HG02973 (cell line): ENCODE measurements around the gene PHETA1.
"Not testable (repeated sequence)": the region's sequence is repeated elsewhere in the genome, so short reads cannot be mapped to it uniquely, and the experiment has no call there.

ENCODE experiments used
- ATAC-seq: cut with Tn5 transposase; IDR thresholded peaks from one replicate; pipeline ENCODE4 v1.9.1; 2021; ENCODE audit warnings: moderate library complexity; ENCODE audit not compliant: unreplicated experiment

PHETA1 gene

DNA sequence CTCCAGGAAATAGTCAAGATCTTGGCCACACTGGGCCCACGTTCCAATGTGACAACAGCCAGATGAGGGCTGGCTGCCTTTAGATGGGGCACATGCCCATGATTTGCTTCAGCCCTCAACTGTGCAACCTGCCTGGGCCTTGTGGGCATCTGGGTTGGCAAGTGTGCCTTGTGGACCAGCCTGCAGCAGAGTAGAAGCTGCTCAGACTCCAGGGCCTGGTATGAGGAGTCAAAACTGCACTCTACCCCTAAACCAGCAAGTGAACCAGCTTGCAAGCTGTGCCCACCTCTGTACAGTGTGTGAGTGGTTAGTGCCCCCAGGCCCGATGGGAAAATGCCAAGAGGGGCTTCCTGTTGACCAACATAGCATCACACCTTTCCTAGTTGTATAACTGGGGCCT lies 17.9 kb downstream of the PHETA1 start:
- ATAC-seq, result no peak

DNA sequence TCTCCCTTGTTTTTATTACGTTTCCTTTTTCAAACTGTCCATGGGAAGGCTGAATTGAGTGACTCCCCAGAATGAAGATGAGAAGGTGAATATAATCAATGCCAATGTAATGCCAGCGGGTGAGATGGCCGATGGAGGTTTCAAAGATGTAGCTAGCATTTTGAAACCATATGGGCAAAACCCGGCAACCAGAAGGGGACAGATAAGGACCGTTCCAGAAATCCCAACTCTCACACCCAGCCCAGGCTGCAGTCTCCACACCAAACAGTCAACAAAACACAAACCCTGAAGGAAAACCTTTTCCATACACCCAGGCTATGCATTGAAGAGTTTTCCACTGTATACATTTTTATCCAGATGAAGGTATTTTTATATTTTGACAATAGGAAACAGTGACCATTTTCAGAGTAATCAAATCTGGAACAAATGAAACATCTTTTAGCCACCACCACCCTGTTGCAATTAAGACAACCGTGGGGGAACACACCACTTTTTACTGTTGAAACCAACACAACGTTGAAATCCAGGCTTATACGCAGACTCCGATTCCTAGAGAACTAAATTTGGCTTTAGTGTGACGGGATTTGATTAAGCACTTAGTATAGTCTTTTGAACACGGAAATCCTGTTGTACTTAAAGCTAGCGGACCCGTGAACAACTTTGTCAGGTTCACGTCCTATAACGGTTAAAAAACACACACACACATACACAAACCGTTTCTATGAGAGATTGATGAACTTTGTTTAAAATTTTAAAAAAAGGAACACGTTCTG lies 19.0 kb downstream of the PHETA1 start:
- ATAC-seq, result no peak

DNA sequence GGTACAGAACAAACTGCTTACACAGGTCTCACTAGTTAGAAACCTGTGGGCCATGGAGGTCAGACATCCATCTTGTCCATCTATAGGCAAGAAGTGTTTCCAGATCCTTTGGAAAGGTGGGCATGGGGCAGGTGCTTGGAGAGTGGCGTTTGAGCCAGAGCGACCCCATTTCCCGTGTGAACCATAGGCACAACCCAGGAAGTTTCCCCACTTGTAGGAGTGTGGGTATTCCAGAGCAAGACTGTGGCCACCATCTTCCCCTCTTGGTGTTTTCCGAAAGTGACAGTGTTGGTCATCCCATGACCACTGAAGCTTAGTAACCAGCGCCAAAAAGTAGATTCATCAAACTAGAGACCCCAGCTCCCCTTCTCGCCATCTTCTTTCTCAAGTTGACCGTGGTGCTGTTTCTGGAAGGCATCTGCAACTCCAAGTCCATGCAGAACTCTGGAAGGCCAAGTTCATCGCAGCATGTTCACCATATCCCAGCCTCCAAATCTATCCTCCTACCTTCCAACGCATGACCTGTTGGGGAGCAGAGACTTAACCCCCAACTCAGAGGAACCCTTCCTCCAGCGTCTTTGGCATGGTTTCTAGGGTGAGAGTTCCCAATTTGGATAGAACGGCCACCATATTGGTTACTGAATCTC lies 19.7 kb downstream of the PHETA1 start:
- ATAC-seq, result no peak

DNA sequence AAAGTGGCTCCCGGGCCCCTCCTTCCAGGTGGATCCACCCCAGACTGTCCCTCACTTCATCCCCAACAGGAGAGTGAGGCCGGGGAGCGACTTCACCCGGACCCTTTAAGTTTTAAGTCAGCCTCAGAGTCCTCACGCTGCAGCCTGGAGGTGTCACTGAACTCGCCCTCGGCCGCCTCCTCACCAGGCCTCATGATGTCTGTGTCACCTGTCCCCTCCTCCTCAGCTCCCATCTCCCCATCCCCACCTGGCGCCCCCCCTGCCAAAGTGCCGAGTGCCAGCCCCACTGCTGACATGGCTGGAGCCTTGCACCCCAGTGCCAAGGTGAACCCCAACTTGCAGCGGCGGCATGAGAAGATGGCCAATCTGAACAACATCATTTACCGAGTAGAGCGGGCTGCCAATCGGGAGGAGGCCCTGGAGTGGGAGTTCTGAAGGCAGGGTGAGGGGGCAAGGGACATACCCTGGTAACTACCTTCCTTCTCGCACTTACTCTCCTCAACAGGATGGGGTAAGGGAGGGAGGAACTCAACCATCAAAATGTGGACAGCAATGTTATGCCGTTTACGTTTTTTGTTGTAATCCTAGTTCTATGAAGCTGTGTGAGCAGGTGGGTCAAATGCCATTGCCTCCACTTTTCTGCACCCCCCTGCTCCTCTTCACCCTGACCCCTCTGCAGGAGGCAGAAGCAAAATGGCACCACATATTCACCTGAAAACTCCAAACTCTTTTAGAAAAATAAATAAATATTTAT lies 20.8 kb downstream of the PHETA1 start:
- no peak for ATAC-seq

DNA sequence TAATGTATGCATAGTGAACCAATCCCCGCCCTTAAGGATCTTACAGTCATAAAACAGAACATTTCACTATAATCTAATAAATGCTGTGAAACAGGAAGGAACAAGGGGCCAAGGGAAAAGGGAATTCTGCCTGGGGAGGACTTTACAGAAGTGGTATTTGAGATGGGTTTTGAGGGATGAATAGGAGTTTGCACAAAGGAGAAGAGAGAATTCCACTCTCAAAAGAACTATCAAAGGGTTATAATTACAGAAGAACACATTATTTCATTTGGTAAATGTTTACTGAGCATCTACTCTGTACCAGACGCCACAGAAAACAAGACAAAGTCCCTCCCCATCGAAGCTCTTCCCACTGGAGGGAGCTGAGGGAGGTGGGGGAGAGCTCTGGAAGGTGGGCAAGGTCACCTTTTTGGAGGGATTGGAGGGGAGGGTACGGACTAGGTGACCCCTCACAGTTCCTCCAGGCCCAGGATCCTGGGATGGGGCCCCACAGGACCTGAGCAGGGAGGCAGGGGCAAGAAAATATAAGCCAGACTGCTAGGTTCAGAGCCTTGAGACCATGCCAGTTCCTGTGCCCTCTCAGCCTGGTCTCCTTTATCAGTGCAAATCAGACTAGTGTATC lies 24.5 kb downstream of the PHETA1 start:
- no peak for ATAC-seq

DNA sequence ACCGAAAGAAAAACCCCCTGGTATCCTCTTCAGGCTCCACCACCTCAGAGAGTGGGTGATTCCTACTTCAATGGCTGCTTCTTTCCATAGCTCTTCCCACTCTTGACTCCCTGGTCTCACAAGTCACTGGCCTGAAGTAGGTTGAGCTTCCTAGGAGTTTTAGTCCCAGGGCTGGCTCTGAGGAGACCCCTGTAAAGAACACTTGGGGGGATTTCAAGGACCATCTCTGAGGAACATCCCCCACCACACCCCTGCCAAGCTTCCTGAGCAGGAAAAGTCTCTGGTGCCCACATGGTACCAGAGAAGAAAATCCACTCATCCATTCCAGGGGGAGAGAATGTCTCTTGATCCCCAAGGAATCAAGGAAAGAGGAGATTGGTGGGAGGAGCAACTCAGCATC lies 25.7 kb downstream of the PHETA1 start:
- ATAC-seq, result no peak

DNA sequence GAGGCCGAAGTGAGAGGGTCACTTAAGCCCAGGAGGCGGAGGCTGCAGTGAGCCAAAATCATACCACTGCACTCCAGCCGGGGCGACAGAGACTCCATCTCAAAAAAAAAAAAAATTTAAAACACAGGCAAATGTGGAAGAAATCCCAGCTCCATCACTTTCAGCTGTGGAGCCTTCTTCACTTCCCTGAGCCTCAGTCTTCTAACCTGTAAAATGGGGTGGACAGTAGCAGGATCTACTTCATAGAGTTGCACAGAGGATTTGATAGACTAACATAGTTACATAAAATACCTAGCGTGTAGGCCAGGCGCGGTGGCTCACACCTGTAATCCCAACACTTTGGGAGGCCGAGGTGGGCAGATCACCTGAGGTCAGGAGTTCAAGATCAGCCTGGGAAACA lies 26.5 kb downstream of the PHETA1 start:
- ATAC-seq, result no peak

DNA sequence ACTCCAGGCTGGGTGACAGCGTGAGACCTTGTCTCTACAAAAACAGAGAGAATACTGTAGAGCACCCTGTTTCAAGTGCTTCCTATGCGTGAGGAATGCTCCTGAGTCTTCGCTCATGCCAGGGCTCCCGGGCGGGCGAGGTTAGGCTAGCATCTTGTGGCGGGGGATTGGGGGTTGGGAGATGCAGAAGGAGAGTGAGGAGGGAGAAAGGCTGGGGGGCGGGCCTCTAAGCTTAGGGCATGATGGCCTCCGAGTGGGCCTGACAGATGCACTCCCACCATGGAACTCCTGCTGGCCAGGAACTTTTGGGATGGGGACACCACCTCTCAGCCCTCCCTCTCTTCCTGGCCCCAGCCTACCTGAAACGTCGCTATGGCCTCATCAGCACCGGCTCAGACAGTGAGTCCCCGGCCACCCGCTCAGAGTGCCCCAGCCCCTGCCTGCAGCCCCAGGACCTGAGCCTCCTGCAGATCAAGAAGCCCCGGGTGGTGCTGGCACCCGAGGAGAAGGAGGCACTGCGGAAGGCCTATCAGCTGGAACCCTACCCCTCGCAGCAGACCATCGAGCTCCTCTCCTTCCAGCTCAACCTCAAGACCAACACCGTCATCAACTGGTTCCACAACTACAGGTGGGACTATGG lies 27.3 kb downstream of the PHETA1 start:
- ATAC-seq, result no peak

DNA sequence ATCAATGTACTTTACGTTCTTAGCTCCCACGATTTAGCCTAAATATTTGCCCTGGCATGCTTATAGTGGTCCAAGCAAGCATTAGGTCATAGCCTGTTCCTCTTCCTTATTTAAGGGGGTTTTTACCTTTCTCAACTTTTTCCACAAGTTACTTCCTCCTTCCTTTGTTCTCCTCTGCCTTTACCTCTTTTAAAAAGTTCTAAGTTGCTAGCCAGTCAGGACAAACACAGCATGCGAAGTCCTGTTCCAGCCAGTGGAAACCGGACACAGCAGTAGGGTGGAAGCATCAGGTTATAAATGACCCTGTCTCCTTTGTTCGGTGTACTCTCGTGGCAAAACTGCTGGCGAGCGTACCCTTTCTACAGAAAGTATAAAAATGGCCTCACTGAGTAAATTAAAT lies 28.2 kb downstream of the PHETA1 start:
- not testable (repeated sequence) for ATAC-seq

DNA sequence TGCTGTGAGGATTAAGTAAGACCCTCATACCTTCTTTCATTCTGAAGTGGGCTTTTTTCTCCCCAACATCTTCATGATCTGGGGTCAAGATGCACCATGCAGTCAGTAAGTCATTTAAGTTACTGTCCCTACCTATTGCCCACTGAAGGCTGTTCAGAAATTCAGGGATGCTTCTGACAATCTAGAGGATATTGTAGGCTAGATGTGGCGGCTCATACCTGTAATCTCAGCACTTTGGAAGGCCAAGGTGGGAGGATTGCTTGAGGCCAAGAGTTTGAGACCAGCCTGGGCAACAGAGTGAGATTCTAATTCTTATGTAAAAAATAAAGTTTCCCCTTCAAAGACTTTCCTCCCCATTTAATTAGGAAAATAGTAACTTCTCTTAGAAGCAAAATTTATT lies 28.7 kb downstream of the PHETA1 start:
- no peak for ATAC-seq

DNA sequence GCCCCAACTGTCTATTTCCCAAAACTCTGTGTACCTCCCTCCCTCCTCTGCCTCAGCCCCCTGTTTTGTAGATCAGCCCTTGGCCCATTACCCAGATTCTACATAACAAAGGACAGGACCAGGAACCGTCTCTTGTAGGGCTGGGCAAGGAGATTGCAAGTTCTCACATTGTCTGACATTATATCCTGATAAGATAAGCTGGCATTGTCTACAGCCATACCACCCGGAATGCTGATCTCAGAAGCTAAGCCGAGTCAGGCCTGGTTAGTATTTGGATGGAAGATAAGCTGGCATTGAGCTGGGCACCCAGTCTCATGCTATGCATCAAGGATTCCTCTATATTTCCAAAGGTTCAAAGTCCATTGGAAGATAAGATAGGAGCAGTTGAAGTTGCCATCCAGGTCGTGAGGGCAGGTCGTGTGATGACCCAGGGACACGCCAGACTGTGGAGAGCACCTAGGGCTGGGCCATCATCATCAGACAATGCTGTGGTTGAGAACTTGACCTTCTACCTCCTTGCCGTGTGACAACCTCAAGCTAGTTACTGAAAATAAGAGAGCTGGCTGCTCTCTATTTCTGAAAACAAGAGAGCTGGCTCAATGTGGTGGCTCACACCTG lies 29.5 kb downstream of the PHETA1 start:
- ATAC-seq, result no peak

DNA sequence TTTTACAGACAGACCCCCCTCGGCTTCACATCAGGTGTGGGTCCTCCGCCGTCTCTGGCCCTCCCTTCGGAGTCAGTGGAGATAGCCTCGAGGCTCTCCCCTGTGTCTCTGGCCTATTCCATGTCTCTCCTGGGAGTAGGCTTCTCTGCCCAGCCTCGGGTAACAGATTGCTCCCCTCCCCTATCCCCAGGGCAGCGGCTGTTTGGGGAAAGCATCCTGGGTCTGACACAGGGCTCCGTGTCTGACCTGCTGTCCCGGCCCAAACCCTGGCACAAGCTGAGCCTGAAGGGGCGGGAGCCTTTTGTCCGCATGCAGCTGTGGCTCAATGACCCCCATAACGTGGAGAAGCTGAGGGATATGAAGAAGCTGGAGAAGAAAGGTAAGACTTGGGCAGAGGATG lies 30.8 kb downstream of the PHETA1 start:
- no peak for ATAC-seq

DNA sequence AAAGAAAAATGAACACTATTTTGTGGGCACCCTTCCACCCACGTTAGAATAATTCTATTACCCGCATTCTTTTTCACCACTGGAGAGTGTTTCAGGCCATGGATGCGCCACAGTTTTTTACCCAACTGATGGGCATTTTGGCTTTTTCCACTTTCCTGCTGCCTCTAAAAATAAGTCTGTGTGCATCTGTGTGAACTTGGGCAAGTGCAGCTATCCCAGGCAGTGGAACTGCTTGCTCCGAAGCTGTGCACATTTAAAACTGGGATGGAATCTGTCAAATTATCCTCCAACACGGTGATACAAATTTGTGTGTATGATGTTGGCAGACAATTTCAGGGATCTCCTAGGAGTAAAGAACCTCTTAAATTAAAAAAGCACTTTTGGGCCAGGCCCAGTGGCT lies 31.5 kb downstream of the PHETA1 start:
- ATAC-seq, result no peak

DNA sequence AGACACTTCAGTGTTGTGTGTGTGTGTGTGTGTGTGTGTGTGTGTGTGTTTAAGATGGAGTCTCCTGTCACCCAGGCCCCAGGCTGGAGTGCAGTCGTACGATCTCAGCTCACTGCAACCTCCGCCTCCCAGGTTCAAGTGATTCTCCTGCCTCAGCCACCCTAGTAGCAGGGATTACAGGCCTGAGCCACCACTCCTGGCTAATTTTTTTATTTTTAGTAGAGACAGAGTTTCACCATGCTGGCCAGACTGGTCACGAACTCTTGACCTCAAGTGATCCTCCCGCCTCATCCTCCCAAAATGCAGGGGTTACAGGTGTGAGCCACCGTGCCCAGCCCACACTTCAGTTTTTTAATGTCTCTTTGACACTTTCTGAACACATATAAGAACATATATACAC lies 32.5 kb downstream of the PHETA1 start:
- ATAC-seq, result not testable (repeated sequence)

DNA sequence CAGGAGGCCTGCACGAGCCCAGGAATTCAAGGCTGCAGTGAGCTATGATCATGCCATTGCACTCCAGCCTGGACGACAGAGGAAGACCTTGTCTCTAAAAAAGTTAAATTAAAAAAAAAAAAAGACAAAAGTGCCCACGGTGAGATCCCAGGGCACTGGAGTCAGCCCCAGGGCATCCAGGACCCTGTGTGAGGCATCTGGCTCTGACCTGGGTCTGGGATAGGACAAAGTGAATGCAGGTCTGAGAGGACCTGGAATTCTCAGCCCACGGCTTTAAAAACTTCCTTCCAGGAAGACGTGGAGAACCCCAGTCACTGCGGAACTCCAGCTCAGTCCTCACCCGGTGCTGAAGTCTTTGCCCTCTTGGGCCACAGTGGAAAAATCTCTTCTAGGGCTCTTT lies 33.1 kb downstream of the PHETA1 start:
- ATAC-seq, result no peak

DNA sequence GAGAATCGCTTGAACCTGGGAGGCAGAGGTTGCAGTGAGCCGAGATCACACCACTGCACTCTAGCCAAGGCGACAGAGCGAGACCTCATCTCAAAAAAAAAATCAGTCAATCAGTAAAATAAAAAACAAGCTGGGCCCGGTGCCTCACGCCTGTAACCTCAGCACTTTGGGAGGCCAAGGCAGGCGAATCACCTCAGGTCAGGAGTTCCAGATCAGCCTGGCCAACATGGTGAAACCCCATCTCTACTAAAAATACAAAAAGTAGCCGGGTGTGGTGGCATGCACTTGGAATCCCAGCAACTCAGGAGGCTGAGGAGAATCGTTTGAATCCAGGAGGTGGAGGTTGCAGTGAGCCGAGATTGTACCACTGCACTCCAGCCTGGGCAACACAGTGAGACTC lies 33.6 kb downstream of the PHETA1 start:
- ATAC-seq, result not testable (repeated sequence)

DNA sequence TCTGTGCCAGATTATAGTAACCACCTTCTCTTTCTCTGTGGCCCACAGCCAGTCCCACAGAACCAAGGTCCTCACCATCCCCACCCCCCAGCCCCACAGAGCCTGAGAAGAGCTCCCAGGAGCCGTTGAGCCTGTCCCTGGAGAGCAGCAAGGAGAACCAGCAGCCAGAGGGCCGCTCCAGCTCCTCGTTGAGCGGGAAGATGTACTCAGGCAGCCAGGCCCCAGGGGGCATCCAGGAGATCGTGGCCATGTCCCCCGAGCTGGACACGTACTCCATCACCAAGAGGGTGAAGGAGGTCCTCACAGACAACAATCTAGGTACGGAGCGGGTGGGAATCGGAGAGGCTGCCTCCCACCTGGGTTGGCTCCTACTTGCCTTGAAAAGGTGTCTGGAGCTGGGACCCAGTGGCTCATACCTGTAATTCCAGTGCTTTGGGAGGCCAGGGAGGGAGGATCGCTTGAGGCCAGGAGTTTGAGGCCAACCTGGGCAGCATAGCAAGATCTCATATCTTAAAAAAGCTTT lies 34.4 kb downstream of the PHETA1 start:
- ATAC-seq, result no peak

DNA sequence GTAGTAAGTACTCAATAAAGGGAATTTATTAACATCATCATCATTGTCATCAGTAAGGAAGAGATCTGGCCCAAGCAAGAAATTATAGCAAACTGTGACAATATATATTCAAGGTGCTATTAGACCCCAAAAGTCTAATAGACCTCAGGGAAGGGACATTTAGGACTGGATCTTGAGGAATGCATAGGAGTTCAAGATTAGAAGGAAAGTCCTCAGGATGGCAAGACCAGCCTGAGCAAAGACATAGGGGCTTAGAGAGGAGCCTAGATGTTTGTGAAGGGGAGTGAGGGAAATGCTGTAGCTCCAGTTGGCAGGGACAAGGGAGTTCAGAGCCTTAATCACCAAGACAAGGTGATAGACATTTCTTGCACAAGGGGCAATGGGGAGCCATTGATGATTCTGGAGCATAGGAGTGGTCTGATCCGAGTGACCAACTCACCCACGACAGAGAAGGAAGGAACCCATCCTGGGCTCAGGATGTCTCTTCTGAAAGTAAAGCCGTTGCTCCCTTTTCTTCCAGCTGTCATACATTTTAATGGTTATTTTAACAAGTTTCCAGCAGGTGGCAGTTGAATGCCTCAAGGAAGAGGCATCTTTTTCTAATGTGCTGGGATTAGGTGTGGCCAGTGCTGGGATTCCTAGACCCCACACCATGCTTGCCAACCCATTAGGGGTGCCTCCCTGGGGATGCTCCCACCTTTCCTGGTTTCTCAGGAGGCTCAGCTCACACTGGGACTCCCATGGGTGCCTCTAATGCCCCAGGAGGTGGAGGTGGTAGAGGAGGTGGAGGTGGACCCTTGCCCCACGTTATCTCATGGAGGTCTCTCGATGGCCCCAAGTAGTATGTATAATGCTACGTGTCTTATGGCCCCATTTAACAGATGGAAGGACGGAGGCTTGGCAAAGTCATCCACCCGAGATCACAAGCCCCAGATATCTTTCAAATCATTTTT lies 37.8 kb downstream of the PHETA1 start:
- ATAC-seq, result no peak

DNA sequence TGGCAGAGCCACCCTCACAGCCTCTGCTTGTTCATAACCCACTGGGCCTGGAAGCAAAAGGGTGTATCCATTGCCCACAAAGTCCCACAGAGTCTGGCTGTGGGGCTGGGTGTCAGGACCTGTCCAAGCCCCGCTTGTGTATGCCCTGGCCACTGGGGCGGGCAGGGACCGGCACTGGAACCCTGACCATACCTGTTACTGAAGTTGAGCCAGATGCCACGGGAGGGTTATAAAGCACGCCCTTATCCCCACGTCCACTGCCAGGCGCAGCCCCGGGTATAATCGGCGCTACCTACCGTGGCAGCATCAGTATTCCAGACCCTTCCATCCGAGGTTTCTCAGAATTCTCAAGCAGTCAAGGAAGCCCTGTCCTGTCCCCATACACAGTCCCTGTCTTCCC lies 40.8 kb downstream of the PHETA1 start:
- ATAC-seq, result no peak
